Colonic mucosa (tissue), 4 donors: ENCODE results near the gene PKN2. TPM values are rescaled to one million over a fixed set of nuclear protein-coding genes. Genes with fewer than 3 reads are reported as not detected.

Source experiments
- DNase-seq: peaks from one replicate; pipeline ENCODE4 v3.0.0-alpha.2; 2020
- H3K27ac ChIP-seq: fragments of 200-600 bp; one replicate; pipeline ENCODE4 v1.8.0; 2021
- H3K27me3 ChIP-seq: fragments of 200-600 bp; one replicate; pipeline ENCODE4 v1.8.0; 2021
- H3K36me3 ChIP-seq: fragments of 200-600 bp; one replicate; pipeline ENCODE4 v1.8.0; 2021
- H3K4me1 ChIP-seq: fragments of 200-600 bp; one replicate; pipeline ENCODE4 v1.8.0; 2021; ENCODE audit warnings: mild to moderate bottlenecking
- H3K4me3 ChIP-seq: fragments of 200-600 bp; one replicate; pipeline ENCODE4 v1.8.0; 2021
- H3K9ac ChIP-seq, 2 donors: one replicate each; pipeline ENCODE4 v1.7.0; 2013; ENCODE audit warnings: control low read depth in 2 of 2, low read depth in 2 of 2, low read length in 2 of 2
- H3K9me3 ChIP-seq: fragments of 200-600 bp; one replicate; pipeline ENCODE4 v1.8.0; 2021
- intact Hi-C: fragments of 100-400 bp; cut with DNase I; formaldehyde crosslinking; loops from one replicate; pipeline ENCODE4 v1.14.1; 2022
- total RNA-seq, 2 donors: library from RNA; stranded (reverse); fragmentation: NEBNext Ultra II Directional in 1 of 2; extraction: Animal tissue kit (Norgen Biotek cat#: 25700) in 1 of 2; gene quantifications; one replicate each; pipeline ENCODE4 v1.2.1, GENCODE V29; 2021
- TF ChIP-seq, protein P1 (sequence below): fragments of 200-600 bp; IDR thresholded peaks from one replicate; pipeline ENCODE4 v1.8.0; 2022; ENCODE audit warnings: antibody characterized with exemption, mild to moderate bottlenecking
- donor health status: healthy.
- donor health status: DM: no; HTN: no; CAD: no.
- donor health status: DM: no; HTN: no; CAD: no.

PKN2 gene
- total RNA-seq, 2 donors from 2014 or later = 41.1 to 60.5 TPM

DNA sequence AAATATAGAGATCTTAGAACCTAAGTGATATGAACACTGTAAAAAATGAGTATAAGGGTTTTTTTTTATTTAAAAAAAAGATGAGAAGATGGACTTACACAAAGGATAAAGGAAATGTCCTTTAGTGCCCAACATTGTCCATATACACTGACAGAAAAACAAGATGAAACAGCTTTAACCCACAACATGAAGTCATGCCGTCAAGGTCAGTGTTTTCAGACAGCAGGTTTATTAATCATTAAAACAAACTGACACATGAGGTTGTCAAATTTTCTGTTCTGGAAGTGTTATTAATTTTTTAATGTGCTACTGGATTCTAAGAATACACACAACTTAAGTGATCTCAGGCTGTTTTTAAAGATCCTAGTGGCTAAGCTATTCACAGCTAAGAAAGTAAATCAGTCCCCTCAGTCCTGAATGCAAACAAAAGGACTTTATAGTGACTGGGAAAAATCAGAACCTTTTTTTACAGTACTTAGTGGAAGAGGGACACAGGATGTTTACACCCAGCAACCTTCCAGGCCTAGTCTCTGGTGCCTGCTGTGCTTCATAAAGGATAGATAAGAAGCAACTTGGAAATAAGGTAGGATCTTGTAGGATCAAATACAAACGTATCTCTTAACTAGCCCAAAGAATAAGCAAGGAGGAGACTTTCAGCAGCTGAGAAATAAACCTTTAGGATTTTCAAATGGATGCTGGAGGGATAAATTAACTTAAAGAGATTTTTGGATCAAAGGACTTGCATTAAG, 21.9 kb upstream of the PKN2 start:
- TF ChIP-seq, protein P1, sequence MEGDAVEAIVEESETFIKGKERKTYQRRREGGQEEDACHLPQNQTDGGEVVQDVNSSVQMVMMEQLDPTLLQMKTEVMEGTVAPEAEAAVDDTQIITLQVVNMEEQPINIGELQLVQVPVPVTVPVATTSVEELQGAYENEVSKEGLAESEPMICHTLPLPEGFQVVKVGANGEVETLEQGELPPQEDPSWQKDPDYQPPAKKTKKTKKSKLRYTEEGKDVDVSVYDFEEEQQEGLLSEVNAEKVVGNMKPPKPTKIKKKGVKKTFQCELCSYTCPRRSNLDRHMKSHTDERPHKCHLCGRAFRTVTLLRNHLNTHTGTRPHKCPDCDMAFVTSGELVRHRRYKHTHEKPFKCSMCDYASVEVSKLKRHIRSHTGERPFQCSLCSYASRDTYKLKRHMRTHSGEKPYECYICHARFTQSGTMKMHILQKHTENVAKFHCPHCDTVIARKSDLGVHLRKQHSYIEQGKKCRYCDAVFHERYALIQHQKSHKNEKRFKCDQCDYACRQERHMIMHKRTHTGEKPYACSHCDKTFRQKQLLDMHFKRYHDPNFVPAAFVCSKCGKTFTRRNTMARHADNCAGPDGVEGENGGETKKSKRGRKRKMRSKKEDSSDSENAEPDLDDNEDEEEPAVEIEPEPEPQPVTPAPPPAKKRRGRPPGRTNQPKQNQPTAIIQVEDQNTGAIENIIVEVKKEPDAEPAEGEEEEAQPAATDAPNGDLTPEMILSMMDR = no peak
- no peak overlapping the region for H3K27ac ChIP-seq

DNA sequence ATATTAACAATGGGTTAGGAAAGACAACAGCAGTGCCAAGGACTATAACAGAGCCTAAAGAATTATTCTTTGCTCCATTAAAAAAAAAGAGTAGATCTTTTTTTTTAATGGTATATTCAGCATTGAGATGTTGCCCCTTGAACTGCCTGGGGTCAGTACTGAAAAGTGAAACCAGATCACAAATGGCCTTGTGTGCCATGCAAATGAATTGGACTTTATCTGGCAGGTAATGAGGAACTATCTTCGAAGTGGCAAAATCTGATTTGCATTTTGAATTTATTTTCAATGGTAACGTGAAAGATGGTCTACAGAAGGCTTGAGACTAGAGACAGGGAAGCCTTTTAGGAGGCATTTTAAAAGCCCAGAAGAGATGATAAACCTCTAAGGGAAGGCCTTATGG, 21.4 kb upstream of the PKN2 start:
- Histone ChIP-seq H3K4me1 (no peaks in the 10 kb centered on the region), H3K27me3 (no peaks in the 10 kb centered on the region), H3K9me3 (no peaks in the 10 kb centered on the region), H3K9ac (no peak overlapping the region), H3K4me3 (no peak overlapping the region), H3K36me3 (no peaks in the 10 kb centered on the region), H3K27ac (no peak overlapping the region)
- TF ChIP-seq, protein P1 = no peak
- intact Hi-C loops = no loop called here
- DNase-seq = no peak

More for the DNA sequence above, 21.9 kb upstream of the PKN2 start:
- no peak for DNase-seq
- Histone ChIP-seq H3K36me3 (no peaks in the 10 kb centered on the region), H3K4me1 (no peaks in the 10 kb centered on the region), H3K9ac (no peak overlapping the region), H3K27me3 (no peaks in the 10 kb centered on the region), H3K9me3 (no peaks in the 10 kb centered on the region), H3K4me3 (no peak overlapping the region)
- intact Hi-C loops = no loop called here

DNA sequence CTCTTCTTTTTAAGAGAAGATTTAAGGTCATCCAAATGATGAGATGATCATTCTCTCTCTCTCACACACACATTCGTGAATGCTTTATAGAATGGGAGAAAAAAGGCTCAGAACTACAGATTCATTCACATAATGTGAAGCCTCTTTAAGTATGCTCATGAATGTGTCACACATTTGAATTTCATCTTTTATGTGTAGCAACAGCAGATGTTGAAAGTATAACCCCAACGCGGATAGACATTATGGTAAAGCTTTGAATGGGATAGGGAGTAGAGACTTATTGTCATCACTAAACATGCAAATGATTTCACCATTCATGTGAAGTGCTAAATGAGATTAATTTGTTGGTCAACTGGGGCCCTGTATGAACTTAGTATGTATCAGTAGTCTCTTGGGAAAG, 15.7 kb upstream of the PKN2 start:
- H3K36me3 ChIP-seq = no peaks in the 10 kb centered on the region
- H3K4me3 ChIP-seq = no peak overlapping the region
- TF ChIP-seq, protein P1 = no peak
- H3K9me3 ChIP-seq = no peaks in the 10 kb centered on the region
- no peaks in the 10 kb centered on the region for H3K27me3 ChIP-seq
- intact Hi-C loops = no loop called here
- no peak overlapping the region for H3K27ac ChIP-seq
- no peaks in the 10 kb centered on the region for H3K4me1 ChIP-seq
- no peak overlapping the region for H3K9ac ChIP-seq
- DNase-seq = no peak

DNA sequence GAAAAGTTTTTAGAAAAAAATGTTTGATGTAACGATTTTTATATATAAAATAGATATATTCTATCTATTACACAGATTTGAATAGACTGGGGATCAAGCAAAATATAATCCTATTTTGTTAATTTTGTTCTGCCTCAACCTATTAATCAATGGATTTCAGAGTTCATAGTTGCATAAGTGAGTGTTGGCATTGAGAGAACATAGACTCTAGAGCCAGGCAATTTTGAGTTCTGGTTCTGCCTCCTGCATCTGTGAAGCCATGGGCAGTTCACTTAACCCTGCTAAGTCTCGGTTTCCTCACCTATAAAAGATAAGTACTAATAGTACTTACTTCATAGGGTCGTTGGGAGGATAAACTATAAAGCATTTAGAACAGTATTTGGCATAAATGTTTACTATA, 13.6 kb upstream of the PKN2 start:
- TF ChIP-seq, protein P1 = no peak
- intact Hi-C loops = no loop called here
- Histone ChIP-seq H3K4me1 (no peaks in the 10 kb centered on the region), H3K4me3 (no peak overlapping the region), H3K27ac (no peak overlapping the region), H3K9ac (no peak overlapping the region), H3K9me3 (no peaks in the 10 kb centered on the region), H3K27me3 (no peaks in the 10 kb centered on the region), H3K36me3 (no peaks in the 10 kb centered on the region)
- no peak for DNase-seq

DNA sequence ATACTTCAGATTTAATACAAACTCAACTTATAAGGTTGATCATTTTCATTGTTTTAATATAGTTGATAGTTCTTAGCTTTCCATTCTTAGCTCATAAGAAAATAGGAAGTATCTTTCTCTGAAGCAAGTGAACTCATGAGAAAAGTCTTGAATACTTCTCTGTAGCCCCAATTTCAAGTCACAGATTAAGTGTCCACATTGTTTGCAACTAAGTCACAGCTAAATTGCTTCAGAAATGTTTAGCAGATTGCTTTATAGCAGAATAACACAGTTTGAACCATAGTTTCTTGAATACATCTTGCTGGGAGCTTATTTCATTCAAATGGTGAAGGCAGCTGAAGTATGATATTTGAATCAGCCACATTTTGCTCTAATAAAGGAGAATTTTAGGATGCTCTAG, 10.6 kb upstream of the PKN2 start:
- Histone ChIP-seq H3K27ac (no peak overlapping the region), H3K27me3 (no peaks in the 10 kb centered on the region), H3K36me3 (no peaks in the 10 kb centered on the region), H3K4me3 (no peak overlapping the region), H3K9me3 (no peaks in the 10 kb centered on the region), H3K4me1 (no peaks in the 10 kb centered on the region), H3K9ac (no peak overlapping the region)
- TF ChIP-seq, protein P1 = no peak
- intact Hi-C loops = no loop called here
- no peak for DNase-seq
